IMR-90 (cell line): ENCODE results near the gene ANTXR2.

Experiments used
- BHLHE40 ChIP-seq: fragments of 150-350 bp; IDR thresholded peaks from 2 replicates; pipeline ENCODE4 v1.6.1; 2016; ENCODE audit warnings: mild to moderate bottlenecking, low read depth, low read length
- CTCF ChIP-seq: conservative IDR thresholded peaks from 2 replicates; pipeline ENCODE4 v1.5.1; 2012; ENCODE audit warnings: mild to moderate bottlenecking, low read depth, low read length, improper control_type of control experiment
- POLR2A ChIP-seq: IDR thresholded peaks from 2 replicates; pipeline ENCODE4 v1.6.1; 2012; ENCODE audit warnings: mild to moderate bottlenecking, low read depth, low read length
- RAD21 ChIP-seq: IDR thresholded peaks from 2 replicates; pipeline ENCODE4 v1.6.1; 2012; ENCODE audit warnings: low read length, improper control_type of control experiment

- TF ChIP-seq CTCF (no peak), POLR2A (no peak), RAD21 (no peak), BHLHE40 (no peak)
These were observed 15.4 kb upstream of the ANTXR2 start for GRCh38 chr4:80088471-80088870.
